ENCODE data around the gene TRIM67.

DNA sequence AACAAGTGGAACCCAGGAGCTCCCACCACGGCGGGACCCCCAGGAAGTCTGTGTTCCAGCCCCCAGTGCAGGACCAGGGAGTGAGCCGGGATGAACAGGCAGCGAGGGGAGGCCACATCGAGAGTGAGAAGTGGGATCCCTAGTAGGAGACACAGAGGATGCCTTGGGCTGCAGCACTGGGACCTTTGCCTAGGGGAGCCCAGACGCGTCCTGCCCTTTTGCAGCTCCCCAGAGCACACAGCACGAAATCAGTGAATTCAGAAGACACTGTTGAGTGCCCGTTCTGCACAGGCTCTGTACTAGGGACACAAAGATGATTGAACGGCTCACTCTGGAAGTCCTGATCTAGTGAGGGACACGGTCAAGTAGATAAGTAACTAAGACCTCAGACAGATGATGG is 23.5 kb downstream of the TRIM67 start:
- TF ChIP-seq, protein P1, sequence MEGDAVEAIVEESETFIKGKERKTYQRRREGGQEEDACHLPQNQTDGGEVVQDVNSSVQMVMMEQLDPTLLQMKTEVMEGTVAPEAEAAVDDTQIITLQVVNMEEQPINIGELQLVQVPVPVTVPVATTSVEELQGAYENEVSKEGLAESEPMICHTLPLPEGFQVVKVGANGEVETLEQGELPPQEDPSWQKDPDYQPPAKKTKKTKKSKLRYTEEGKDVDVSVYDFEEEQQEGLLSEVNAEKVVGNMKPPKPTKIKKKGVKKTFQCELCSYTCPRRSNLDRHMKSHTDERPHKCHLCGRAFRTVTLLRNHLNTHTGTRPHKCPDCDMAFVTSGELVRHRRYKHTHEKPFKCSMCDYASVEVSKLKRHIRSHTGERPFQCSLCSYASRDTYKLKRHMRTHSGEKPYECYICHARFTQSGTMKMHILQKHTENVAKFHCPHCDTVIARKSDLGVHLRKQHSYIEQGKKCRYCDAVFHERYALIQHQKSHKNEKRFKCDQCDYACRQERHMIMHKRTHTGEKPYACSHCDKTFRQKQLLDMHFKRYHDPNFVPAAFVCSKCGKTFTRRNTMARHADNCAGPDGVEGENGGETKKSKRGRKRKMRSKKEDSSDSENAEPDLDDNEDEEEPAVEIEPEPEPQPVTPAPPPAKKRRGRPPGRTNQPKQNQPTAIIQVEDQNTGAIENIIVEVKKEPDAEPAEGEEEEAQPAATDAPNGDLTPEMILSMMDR (IDR thresholded peaks at IDR 0.05) = no peak
- TF ChIP-seq EZH2 (IDR thresholded peaks at IDR 0.05; ENCODE audit: borderline replicate concordance, insufficient read depth, low read depth, low read length, poor library complexity, severe bottlenecking) = no peak
